ENCODE data around the gene THTPA.

- TF ChIP-seq CTCF (IDR thresholded peaks at IDR 0.05 in 8 of 11, conservative IDR thresholded peaks at IDR 0.05 in 3 of 11) (no peak), POLR2A (IDR thresholded peaks at IDR 0.05) (no peak), POLR2AphosphoS5 (IDR thresholded peaks at IDR 0.05) (no peak)
Observed at GRCh38 chr14:23532658-23533057, 23.4 kb upstream of the THTPA start.

All from spleen (tissue), 7 donors.